HepG2 (cell line): ENCODE data around the gene ALDH3B2. TPM values are rescaled to one million over a fixed set of nuclear protein-coding genes. Genes with fewer than 3 reads are reported as not detected.

Source experiments
- AGO2 ChIP-seq: fragments of 200-400 bp; formaldehyde crosslinking; optimal IDR thresholded peaks from 2 replicates; pipeline ENCODE3; 2017; ENCODE audit warnings: mild to moderate bottlenecking, low read depth, low read length, moderate library complexity
- E2F5 ChIP-seq: sonication (generic); formaldehyde crosslinking; conservative IDR thresholded peaks from 2 replicates; pipeline ENCODE4 v1.4.0; 2020; ENCODE audit warnings: missing genetic modification reagents
- ELF1 ChIP-seq: sonication (generic); formaldehyde crosslinking; IDR thresholded peaks from 2 replicates; pipeline ENCODE4 v1.4.0; 2020; ENCODE audit warnings: missing genetic modification reagents
- ISL2 ChIP-seq: sonication (generic); formaldehyde crosslinking; IDR thresholded peaks from 2 replicates; pipeline ENCODE4 v1.5.0; 2020; ENCODE audit warnings: missing genetic modification reagents
- SIX1 ChIP-seq: sonication (generic); formaldehyde crosslinking; IDR thresholded peaks from 2 replicates; pipeline ENCODE4 v1.4.0; 2020; ENCODE audit warnings: missing genetic modification reagents, borderline replicate concordance
- TEAD2 ChIP-seq: sonication (generic); formaldehyde crosslinking; IDR thresholded peaks from 2 replicates; pipeline ENCODE4 v1.9.0; 2021; ENCODE audit warnings: missing genetic modification reagents
- TRAFD1 ChIP-seq: sonication (generic); formaldehyde crosslinking; IDR thresholded peaks from 2 replicates; pipeline ENCODE4 v1.5.1; 2020; ENCODE audit warnings: missing genetic modification reagents, mild to moderate bottlenecking, borderline replicate concordance
- ZBTB40 ChIP-seq, 2 experiments: fragments of 450-650 bp in 1 of 2; sonication (generic) in 1 of 2; formaldehyde crosslinking in 1 of 2; IDR thresholded peaks; 2 replicates each; pipeline versions ENCODE4 v1.6.1 to v1.8.0; 2016 to 2022; ENCODE audit warnings: antibody characterized with exemption in 1 of 2, mild to moderate bottlenecking in 1 of 2, missing genetic modification reagents in 1 of 2
- ZNF101 ChIP-seq: sonication (generic); formaldehyde crosslinking; IDR thresholded peaks from 2 replicates; pipeline ENCODE4 v1.4.0; 2020; ENCODE audit warnings: mild to moderate bottlenecking, low read depth, missing genetic modification reagents, borderline replicate concordance
- polyA plus RNA-seq, 8 experiments: library from polyadenylated mRNA; depleted of rRNA in 3 of 8; stranded (reverse) in 7 of 8; unstranded in 1 of 8; fragments of >200 nt; fragmentation: Illumina TruSeq in 4 of 8; extraction: Trizol in 4 of 8; gene quantifications; 2 replicates each; pipeline versions ENCODE4 v1.2.1 to v1.2.3, GENCODE V29; 2011 to 2016; ENCODE audit warnings: low read depth in 4 of 8, missing spikeins in 1 of 8, mixed read lengths in 1 of 8; ENCODE audit not compliant: insufficient read depth in 1 of 8
- total RNA-seq, 5 experiments: library from RNA; depleted of rRNA; stranded (reverse); fragments of >200 nt; fragmentation: Illumina TruSeq; extraction: Trizol; gene quantifications; 2 replicates each; pipeline ENCODE4 v1.2.3, GENCODE V29; 2016; ENCODE audit warnings: low read depth in 1 of 5
- TF ChIP-seq, protein P1 (sequence below), 2 experiments: sonication (generic) in 1 of 2; formaldehyde crosslinking in 1 of 2; IDR thresholded peaks; 2 replicates each; pipeline versions ENCODE4 v1.4.0 to v1.6.1; 2016 to 2020; ENCODE audit warnings: borderline replicate concordance in 1 of 2, low read depth in 1 of 2, mild to moderate bottlenecking in 1 of 2, missing genetic modification reagents in 1 of 2

ALDH3B2 gene
- total and polyA plus RNA-seq, 2 of the 13 experiments (the other 11 are each of a cell fraction or from before 2014, with no cell fraction given) = not detected

DNA sequence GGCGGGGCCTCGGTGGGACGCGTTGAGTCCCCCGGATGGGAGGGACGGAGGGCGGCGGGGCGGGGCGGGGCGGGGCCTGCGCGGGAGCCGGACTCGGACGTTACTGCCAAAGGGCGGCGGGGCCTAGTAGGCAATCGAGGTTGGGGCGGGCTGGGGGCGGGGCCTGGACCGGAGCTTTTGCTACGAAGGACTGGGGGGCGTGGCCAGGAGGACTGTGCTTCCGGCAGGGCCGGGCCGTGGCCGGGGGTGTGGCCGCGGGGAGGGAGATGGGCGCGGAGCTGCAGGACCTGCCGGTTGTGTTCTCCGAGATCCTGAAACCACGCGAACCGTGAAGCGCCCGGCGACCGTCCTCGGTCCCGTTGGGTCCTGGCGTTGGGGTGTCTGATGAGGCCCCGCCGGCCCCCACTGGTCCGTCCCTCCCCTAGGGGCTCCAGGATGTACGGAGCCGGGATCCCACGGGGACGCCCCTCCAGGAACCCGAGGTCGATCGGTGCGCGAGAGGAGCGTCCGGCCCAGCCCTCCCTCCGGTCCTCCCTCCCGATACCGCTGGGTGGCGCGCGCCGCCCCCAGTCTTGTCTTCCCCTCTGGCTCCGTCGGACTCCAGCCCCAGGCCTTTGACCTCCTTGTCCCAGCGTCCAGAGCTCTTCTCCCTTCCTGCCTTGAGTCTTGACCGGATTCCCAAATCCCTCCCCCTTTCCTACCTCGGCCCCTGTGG is 44.0 kb downstream of the ALDH3B2 start (continued):
- TF ChIP-seq ZBTB40 (IDR thresholded peaks at IDR 0.05) (no peak), ZBTB40 (CRISPR knock-in tag; IDR thresholded peaks at IDR 0.05) (peak; percentile 46; the same call in 1 of the 2 replicates), ZNF101 (CRISPR knock-in tag) (no peak), ISL2 (CRISPR knock-in tag) (peak; percentile 84), AGO2 (peak; percentile 88), TRAFD1 (0 out of 2 replicates have a peak, but pooled peaks have one; percentile 30), ELF1 (CRISPR knock-in tag) (peak; percentile 68), TEAD2 (0 out of 2 replicates have a peak, but pooled peaks have one; percentile 47), SIX1 (CRISPR knock-in tag) (0 out of 2 replicates have a peak, but pooled peaks have one; percentile 37), E2F5 (CRISPR knock-in tag) (0 out of 2 replicates have a peak, but pooled peaks have one; percentile 22)
- TF ChIP-seq, protein P1, sequence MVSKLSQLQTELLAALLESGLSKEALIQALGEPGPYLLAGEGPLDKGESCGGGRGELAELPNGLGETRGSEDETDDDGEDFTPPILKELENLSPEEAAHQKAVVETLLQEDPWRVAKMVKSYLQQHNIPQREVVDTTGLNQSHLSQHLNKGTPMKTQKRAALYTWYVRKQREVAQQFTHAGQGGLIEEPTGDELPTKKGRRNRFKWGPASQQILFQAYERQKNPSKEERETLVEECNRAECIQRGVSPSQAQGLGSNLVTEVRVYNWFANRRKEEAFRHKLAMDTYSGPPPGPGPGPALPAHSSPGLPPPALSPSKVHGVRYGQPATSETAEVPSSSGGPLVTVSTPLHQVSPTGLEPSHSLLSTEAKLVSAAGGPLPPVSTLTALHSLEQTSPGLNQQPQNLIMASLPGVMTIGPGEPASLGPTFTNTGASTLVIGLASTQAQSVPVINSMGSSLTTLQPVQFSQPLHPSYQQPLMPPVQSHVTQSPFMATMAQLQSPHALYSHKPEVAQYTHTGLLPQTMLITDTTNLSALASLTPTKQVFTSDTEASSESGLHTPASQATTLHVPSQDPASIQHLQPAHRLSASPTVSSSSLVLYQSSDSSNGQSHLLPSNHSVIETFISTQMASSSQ (IDR thresholded peaks at IDR 0.05; ENCODE audit: low read depth) = no peak
- TF ChIP-seq, protein P1 (CRISPR knock-in tag; IDR thresholded peaks at IDR 0.05; ENCODE audit: borderline replicate concordance) = no peak; the same call in 1 of the 2 replicates
